GM23338 (cell line): ENCODE measurements around the gene TPP2.

Experiments used
- CREB1 ChIP-seq: fragments of 250-450 bp; sonication (Bioruptor Pico); IDR thresholded peaks from 2 replicates; pipeline ENCODE4 v1.5.0; 2020; ENCODE audit warnings: low read depth, mild to moderate bottlenecking, moderate library complexity
- EZH2 ChIP-seq: fragments of 200-600 bp; sonication (generic); IDR thresholded peaks from one replicate; pipeline ENCODE4 v1.8.0; 2017; ENCODE audit warnings: antibody characterized with exemption, mild to moderate bottlenecking, low read depth; ENCODE audit not compliant: unreplicated experiment
- EZH2phosphoT487 ChIP-seq: fragments of 200-600 bp; sonication (generic); IDR thresholded peaks from one replicate; pipeline ENCODE4 v1.8.1; 2018; ENCODE audit warnings: antibody characterized with exemption; ENCODE audit not compliant: unreplicated experiment
- JUNB ChIP-seq: IDR thresholded peaks from one replicate; pipeline ENCODE4 v1.6.1; 2016; ENCODE audit warnings: antibody characterized with exemption; ENCODE audit not compliant: unreplicated experiment
- NANOG ChIP-seq: IDR thresholded peaks from 2 replicates; pipeline ENCODE4 v1.6.1; 2016; ENCODE audit warnings: antibody characterized with exemption, borderline replicate concordance
- POLR2AphosphoS5 ChIP-seq: IDR thresholded peaks from 2 replicates; pipeline ENCODE4 v1.6.1; 2016; ENCODE audit warnings: antibody characterized with exemption, low read depth
- STAT1 ChIP-seq: IDR thresholded peaks from one replicate; pipeline ENCODE4 v1.6.1; 2016; ENCODE audit warnings: antibody characterized with exemption; ENCODE audit not compliant: unreplicated experiment
- ZNF114 ChIP-seq: fragments of 250-450 bp; sonication (Bioruptor Pico); IDR thresholded peaks from 2 replicates; pipeline ENCODE4 v1.5.0; 2020; ENCODE audit warnings: mild to moderate bottlenecking, moderate library complexity
- ZNF331 ChIP-seq: fragments of 250-450 bp; sonication (Bioruptor Pico); IDR thresholded peaks from 2 replicates; pipeline ENCODE4 v1.5.0; 2020; ENCODE audit warnings: low read depth, mild to moderate bottlenecking, moderate library complexity
- TF ChIP-seq, protein P1 (sequence below), 2 experiments: fragments of 200-600 bp in 1 of 2; sonication (generic) in 1 of 2; conservative IDR thresholded peaks; 2 replicates each; pipeline versions ENCODE4 v1.5.1 to v1.6.1; 2016 to 2017; ENCODE audit warnings: antibody characterized with exemption in 2 of 2, low read depth in 2 of 2, mild to moderate bottlenecking in 2 of 2, moderate library complexity in 1 of 2
- TF ChIP-seq, protein P2 (sequence below): IDR thresholded peaks from one replicate; pipeline ENCODE4 v1.6.1; 2018; ENCODE audit warnings: antibody characterized with exemption; ENCODE audit not compliant: unreplicated experiment
- TF ChIP-seq, protein P3 (sequence below): IDR thresholded peaks from 2 replicates; pipeline ENCODE4 v1.6.1; 2016; ENCODE audit warnings: antibody characterized with exemption
- TF ChIP-seq, protein P4 (sequence below): fragments of 250-450 bp; sonication (Bioruptor Pico); IDR thresholded peaks from 2 replicates; pipeline ENCODE4 v1.5.0; 2020; ENCODE audit warnings: mild to moderate bottlenecking, moderate library complexity

DNA sequence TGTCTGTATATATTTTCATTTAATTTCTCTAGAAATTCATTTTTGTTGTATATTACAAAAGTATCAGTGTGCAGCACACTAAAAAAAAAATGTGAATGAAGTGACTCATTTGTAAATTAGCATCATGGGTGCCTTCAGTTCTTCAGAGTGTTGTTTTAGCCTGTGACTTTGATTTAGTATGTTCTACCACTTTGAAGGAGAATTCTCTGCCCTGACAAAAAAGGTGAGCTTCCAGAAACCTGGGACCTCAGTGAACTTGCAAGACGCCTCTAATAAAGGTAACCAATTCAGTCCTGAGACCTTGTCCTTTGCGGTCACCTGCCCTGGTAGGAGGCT is 95.7 kb downstream of the TPP2 start:
- TF ChIP-seq POLR2AphosphoS5 (no peak), EZH2phosphoT487 (no peak), STAT1 (no peak), JUNB (no peak), EZH2 (no peak), CREB1 (CRISPR knock-in tag) (no peak), ZNF114 (CRISPR knock-in tag) (no peak), NANOG (no peak), ZNF331 (CRISPR knock-in tag) (no peak)
- TF ChIP-seq, protein P1, sequence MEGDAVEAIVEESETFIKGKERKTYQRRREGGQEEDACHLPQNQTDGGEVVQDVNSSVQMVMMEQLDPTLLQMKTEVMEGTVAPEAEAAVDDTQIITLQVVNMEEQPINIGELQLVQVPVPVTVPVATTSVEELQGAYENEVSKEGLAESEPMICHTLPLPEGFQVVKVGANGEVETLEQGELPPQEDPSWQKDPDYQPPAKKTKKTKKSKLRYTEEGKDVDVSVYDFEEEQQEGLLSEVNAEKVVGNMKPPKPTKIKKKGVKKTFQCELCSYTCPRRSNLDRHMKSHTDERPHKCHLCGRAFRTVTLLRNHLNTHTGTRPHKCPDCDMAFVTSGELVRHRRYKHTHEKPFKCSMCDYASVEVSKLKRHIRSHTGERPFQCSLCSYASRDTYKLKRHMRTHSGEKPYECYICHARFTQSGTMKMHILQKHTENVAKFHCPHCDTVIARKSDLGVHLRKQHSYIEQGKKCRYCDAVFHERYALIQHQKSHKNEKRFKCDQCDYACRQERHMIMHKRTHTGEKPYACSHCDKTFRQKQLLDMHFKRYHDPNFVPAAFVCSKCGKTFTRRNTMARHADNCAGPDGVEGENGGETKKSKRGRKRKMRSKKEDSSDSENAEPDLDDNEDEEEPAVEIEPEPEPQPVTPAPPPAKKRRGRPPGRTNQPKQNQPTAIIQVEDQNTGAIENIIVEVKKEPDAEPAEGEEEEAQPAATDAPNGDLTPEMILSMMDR (conservative IDR thresholded peaks at IDR 0.05; ENCODE audit: low read depth in 2 of 2), result no peak
- TF ChIP-seq, protein P2, sequence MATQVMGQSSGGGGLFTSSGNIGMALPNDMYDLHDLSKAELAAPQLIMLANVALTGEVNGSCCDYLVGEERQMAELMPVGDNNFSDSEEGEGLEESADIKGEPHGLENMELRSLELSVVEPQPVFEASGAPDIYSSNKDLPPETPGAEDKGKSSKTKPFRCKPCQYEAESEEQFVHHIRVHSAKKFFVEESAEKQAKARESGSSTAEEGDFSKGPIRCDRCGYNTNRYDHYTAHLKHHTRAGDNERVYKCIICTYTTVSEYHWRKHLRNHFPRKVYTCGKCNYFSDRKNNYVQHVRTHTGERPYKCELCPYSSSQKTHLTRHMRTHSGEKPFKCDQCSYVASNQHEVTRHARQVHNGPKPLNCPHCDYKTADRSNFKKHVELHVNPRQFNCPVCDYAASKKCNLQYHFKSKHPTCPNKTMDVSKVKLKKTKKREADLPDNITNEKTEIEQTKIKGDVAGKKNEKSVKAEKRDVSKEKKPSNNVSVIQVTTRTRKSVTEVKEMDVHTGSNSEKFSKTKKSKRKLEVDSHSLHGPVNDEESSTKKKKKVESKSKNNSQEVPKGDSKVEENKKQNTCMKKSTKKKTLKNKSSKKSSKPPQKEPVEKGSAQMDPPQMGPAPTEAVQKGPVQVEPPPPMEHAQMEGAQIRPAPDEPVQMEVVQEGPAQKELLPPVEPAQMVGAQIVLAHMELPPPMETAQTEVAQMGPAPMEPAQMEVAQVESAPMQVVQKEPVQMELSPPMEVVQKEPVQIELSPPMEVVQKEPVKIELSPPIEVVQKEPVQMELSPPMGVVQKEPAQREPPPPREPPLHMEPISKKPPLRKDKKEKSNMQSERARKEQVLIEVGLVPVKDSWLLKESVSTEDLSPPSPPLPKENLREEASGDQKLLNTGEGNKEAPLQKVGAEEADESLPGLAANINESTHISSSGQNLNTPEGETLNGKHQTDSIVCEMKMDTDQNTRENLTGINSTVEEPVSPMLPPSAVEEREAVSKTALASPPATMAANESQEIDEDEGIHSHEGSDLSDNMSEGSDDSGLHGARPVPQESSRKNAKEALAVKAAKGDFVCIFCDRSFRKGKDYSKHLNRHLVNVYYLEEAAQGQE, result no peak
- TF ChIP-seq, protein P3, sequence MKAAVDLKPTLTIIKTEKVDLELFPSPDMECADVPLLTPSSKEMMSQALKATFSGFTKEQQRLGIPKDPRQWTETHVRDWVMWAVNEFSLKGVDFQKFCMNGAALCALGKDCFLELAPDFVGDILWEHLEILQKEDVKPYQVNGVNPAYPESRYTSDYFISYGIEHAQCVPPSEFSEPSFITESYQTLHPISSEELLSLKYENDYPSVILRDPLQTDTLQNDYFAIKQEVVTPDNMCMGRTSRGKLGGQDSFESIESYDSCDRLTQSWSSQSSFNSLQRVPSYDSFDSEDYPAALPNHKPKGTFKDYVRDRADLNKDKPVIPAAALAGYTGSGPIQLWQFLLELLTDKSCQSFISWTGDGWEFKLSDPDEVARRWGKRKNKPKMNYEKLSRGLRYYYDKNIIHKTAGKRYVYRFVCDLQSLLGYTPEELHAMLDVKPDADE, result no peak
- TF ChIP-seq, protein P4, sequence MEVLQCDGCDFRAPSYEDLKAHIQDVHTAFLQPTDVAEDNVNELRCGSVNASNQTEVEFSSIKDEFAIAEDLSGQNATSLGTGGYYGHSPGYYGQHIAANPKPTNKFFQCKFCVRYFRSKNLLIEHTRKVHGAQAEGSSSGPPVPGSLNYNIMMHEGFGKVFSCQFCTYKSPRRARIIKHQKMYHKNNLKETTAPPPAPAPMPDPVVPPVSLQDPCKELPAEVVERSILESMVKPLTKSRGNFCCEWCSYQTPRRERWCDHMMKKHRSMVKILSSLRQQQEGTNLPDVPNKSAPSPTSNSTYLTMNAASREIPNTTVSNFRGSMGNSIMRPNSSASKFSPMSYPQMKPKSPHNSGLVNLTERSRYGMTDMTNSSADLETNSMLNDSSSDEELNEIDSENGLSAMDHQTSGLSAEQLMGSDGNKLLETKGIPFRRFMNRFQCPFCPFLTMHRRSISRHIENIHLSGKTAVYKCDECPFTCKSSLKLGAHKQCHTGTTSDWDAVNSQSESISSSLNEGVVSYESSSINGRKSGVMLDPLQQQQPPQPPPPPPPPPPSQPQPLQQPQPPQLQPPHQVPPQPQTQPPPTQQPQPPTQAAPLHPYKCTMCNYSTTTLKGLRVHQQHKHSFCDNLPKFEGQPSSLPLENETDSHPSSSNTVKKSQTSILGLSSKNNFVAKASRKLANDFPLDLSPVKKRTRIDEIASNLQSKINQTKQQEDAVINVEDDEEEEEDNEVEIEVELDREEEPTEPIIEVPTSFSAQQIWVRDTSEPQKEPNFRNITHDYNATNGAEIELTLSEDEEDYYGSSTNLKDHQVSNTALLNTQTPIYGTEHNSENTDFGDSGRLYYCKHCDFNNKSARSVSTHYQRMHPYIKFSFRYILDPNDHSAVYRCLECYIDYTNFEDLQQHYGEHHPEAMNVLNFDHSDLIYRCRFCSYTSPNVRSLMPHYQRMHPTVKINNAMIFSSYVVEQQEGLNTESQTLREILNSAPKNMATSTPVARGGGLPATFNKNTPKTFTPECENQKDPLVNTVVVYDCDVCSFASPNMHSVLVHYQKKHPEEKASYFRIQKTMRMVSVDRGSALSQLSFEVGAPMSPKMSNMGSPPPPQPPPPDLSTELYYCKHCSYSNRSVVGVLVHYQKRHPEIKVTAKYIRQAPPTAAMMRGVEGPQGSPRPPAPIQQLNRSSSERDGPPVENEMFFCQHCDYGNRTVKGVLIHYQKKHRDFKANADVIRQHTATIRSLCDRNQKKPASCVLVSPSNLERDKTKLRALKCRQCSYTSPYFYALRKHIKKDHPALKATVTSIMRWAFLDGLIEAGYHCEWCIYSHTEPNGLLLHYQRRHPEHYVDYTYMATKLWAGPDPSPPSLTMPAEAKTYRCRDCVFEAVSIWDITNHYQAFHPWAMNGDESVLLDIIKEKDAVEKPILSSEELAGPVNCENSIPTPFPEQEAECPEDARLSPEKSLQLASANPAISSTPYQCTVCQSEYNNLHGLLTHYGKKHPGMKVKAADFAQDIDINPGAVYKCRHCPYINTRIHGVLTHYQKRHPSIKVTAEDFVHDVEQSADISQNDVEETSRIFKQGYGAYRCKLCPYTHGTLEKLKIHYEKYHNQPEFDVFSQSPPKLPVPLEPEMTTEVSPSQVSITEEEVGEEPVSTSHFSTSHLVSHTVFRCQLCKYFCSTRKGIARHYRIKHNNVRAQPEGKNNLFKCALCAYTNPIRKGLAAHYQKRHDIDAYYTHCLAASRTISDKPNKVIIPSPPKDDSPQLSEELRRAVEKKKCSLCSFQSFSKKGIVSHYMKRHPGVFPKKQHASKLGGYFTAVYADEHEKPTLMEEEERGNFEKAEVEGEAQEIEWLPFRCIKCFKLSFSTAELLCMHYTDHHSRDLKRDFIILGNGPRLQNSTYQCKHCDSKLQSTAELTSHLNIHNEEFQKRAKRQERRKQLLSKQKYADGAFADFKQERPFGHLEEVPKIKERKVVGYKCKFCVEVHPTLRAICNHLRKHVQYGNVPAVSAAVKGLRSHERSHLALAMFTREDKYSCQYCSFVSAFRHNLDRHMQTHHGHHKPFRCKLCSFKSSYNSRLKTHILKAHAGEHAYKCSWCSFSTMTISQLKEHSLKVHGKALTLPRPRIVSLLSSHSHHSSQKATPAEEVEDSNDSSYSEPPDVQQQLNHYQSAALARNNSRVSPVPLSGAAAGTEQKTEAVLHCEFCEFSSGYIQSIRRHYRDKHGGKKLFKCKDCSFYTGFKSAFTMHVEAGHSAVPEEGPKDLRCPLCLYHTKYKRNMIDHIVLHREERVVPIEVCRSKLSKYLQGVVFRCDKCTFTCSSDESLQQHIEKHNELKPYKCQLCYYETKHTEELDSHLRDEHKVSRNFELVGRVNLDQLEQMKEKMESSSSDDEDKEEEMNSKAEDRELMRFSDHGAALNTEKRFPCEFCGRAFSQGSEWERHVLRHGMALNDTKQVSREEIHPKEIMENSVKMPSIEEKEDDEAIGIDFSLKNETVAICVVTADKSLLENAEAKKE (CRISPR knock-in tag), result no peak
